Heart left ventricle (tissue), 16 donors: Measurements from ENCODE around the gene SH3PXD2A. TPM values are rescaled to one million over a fixed set of nuclear protein-coding genes. Genes with fewer than 3 reads are reported as not detected.
"Not testable (repeated sequence)": the region's sequence is repeated elsewhere in the genome, so short reads cannot be mapped to it uniquely, and the experiment has no call there.

ENCODE experiments used
- ATAC-seq, 4 donors: fragments of 200-7000 bp; cut with Tn5 transposase; one replicate each; pipeline ENCODE4 v1.9.1; 2020 to 2022; ENCODE audit warnings: moderate library complexity in 4 of 4, mild to moderate bottlenecking in 3 of 4, moderate number of reproducible peaks in 1 of 4
- DNase-seq, 5 donors: peaks; one replicate each; pipeline ENCODE4 v3.0.0-alpha.2; 2020
- H3K27ac ChIP-seq, 12 donors: fragments of 200-600 bp; sonication (generic) in 4 of 12; one replicate each; pipeline versions ENCODE4 v1.5.0 to v1.8.0; 2016 to 2022; ENCODE audit warnings: mild to moderate bottlenecking in 2 of 12
- H3K27me3 ChIP-seq, 9 donors: fragments of 200-600 bp; sonication (generic) in 2 of 9; one replicate each; pipeline versions ENCODE4 v1.5.1 to v1.8.0; 2016 to 2022; ENCODE audit warnings: mild to moderate bottlenecking in 3 of 9
- H3K36me3 ChIP-seq, 9 donors: fragments of 200-600 bp; sonication (generic) in 2 of 9; one replicate each; pipeline versions ENCODE4 v1.5.0 to v1.8.0; 2018 to 2022; ENCODE audit warnings: mild to moderate bottlenecking in 2 of 9
- H3K4me1 ChIP-seq, 12 donors: fragments of 200-600 bp; sonication (generic) in 4 of 12; one replicate each; pipeline versions ENCODE4 v1.5.0 to v1.8.0; 2016 to 2022; ENCODE audit warnings: mild to moderate bottlenecking in 3 of 12
- H3K4me3 ChIP-seq, 12 donors: fragments of 200-600 bp; sonication (generic) in 4 of 12; one replicate each; pipeline versions ENCODE4 v1.5.0 to v1.8.0; 2017 to 2022; ENCODE audit warnings: mild to moderate bottlenecking in 9 of 12, moderate library complexity in 4 of 12
- H3K9me3 ChIP-seq, 12 donors: fragments of 200-600 bp; sonication (generic) in 4 of 12; one replicate each; pipeline versions ENCODE4 v1.5.0 to v1.8.0; 2016 to 2022; ENCODE audit warnings: mild to moderate bottlenecking in 1 of 12
- POLR2A ChIP-seq, 2 donors: fragments of 450-650 bp; IDR thresholded peaks; one replicate each; pipeline ENCODE4 v1.6.1; 2017; ENCODE audit warnings: antibody characterized with exemption in 2 of 2, mild to moderate bottlenecking in 2 of 2, moderate library complexity in 2 of 2
- WGBS, 4 donors: extraction: QIAGEN DNeasy Blood & Tissue Kit in 2 of 4; methylation state at CpG; one replicate each; pipeline versions ENCODE4 v1.1.5 to v1.1.7; 2013 to 2018; 5-methylcytosine and 5-hydroxymethylcytosine counted together
- intact Hi-C, 10 donors: fragments of 100-400 bp; cut with DNase I; formaldehyde crosslinking; loops; one replicate each; pipeline versions ENCODE4 v1.11.1 to v1.14.2; 2022
- polyA plus RNA-seq, 2 donors: library from polyadenylated mRNA; stranded (reverse); fragments of 200-250 nt; gene quantifications; one replicate each; pipeline ENCODE4 v1.2.3, GENCODE V29; 2013
- total RNA-seq, 9 donors: library from RNA; depleted of rRNA in 2 of 9; stranded (reverse); fragments of >200 nt in 2 of 9; fragmentation: NEBNext Ultra II Directional in 3 of 9; extraction: Animal tissue kit (Norgen Biotek cat#: 25700) in 3 of 9; gene quantifications; one replicate each; pipeline versions ENCODE4 v1.1.0 to v1.2.4, GENCODE V29; 2016 to 2023
- TF ChIP-seq, protein P1 (sequence below), 12 donors: fragments of 200-600 bp; sonication (generic) in 4 of 12; IDR thresholded peaks; one replicate each; pipeline versions ENCODE4 v1.5.0 to v1.8.0; 2018 to 2022; ENCODE audit warnings: antibody characterized with exemption in 12 of 12, mild to moderate bottlenecking in 5 of 12
- donor health status: ischemic (EF 13 %, LVEDD 7.1; RV severe dilation, severe dysfunction).
- donor health status: healthy with polysubstance abuse.
- donor health status: DM: no; HTN: yes; CAD: no.
- donor health status: DM: no; HTN: no; CAD: no.
- donor health status: ischemic (EF 25% LVEDD 6.9; RV normal size, moderate dysfunction).
- donor health status: ischemic (EF 25% LVEDD 5.7; RV mildly dilated, moderate dysfunction).
- donor health status: healthy.
- donor health status: DM: yes; HTN: yes; CAD: no.
- donor health status: ischemic (EF 35%, LVEDD 5.7; RV mildly dilated, moderate dysfunction).
- donor health status: nonischemic (EF 11% LVEDD 7.7; RV severe dilation, severe dysfunction).
- donor health status: DM: yes; HTN: yes; CAD: no.
- donor health status: PGD.
- donor health status: ischemic (EF 29% LVEDD 5.4; RV normal size, mild dysfunction).
- donor health status: nonischemic (EF 23%, LVEDD 6.1; RV moderate dilation, normal function).

The SH3PXD2A gene
- total and polyA plus RNA-seq, 11 donors, result 11.8 to 43.4 (median 31.1) TPM

GRCh38 chr10:103637011-103637410 is 218.4 kb downstream of the SH3PXD2A start:
- WGBS, 4 donors, result 71 to 81% (median 77%) methylated on average over 10 of the region's 10 CpGs

DNA sequence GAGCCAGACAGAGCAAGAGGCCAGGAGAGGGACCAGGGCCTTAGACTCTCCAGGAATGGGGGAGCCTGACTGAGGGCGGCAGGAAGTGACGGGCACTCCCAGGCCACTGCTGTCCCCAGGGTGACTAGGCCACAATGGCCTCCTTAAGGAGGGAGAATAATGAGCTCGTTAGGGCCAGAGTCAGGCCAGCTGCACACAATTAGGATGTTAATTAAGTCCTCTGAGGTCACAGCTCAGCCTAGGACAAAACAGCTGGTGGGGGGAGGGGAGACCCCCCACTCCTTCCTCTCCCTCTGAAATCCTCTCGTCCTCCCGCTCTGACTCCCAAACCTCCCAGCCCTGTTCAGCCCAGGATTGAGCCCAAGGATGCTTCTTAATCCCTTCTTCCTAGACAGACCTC is 218.9 kb downstream of the SH3PXD2A start:
- peak overlapping the region in 5 of 12 donors; percentile 72 to 85 (median 82) for H3K27ac ChIP-seq
- H3K4me3 ChIP-seq, result no peak overlapping the region
- 52 to 71% (median 66%) methylated on average over 5 of the region's 5 CpGs for WGBS, 4 donors
- H3K4me1 ChIP-seq, result peaks cover 18 to 71% (median 52%) of the 10 kb centered on the region in 12 donors
- no peak for ATAC-seq
- TF ChIP-seq, protein P1, sequence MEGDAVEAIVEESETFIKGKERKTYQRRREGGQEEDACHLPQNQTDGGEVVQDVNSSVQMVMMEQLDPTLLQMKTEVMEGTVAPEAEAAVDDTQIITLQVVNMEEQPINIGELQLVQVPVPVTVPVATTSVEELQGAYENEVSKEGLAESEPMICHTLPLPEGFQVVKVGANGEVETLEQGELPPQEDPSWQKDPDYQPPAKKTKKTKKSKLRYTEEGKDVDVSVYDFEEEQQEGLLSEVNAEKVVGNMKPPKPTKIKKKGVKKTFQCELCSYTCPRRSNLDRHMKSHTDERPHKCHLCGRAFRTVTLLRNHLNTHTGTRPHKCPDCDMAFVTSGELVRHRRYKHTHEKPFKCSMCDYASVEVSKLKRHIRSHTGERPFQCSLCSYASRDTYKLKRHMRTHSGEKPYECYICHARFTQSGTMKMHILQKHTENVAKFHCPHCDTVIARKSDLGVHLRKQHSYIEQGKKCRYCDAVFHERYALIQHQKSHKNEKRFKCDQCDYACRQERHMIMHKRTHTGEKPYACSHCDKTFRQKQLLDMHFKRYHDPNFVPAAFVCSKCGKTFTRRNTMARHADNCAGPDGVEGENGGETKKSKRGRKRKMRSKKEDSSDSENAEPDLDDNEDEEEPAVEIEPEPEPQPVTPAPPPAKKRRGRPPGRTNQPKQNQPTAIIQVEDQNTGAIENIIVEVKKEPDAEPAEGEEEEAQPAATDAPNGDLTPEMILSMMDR (IDR thresholded peaks at IDR 0.05), result no peak
- TF ChIP-seq POLR2A (IDR thresholded peaks at IDR 0.05), result no peak
- intact Hi-C loops, result loop anchor here in 1 of 10 donors (2.0 kb wide), 1 partner anchor 18 kb away; no protein-coding TSS in a partner anchor
- no peaks in the 10 kb centered on the region for H3K9me3 ChIP-seq
- H3K27me3 ChIP-seq, result no peaks in the 10 kb centered on the region
- no peak for DNase-seq
- H3K36me3 ChIP-seq, result peaks cover 0 to 25% (median 3%) of the 10 kb centered on the region in 9 donors

More at GRCh38 chr10:103637011-103637410, 218.4 kb downstream of the SH3PXD2A start:
- Histone ChIP-seq H3K9me3 (no peaks in the 10 kb centered on the region), H3K4me1 (peaks cover 18 to 73% (median 52%) of the 10 kb centered on the region in 12 donors), H3K27ac (peak overlapping the region in 9 of 12 donors; percentile 72 to 90 (median 81)), H3K36me3 (peaks cover 0 to 20% (median 0%) of the 10 kb centered on the region in 9 donors), H3K27me3 (no peaks in the 10 kb centered on the region), H3K4me3 (no peak overlapping the region)
- ATAC-seq, result no peak
- TF ChIP-seq, protein P1 (IDR thresholded peaks at IDR 0.05), result no peak
- no peak for TF ChIP-seq POLR2A (IDR thresholded peaks at IDR 0.05)
- no peak for DNase-seq
- intact Hi-C loops, result loop anchor here in 1 of 10 donors (2.0 kb wide), 1 partner anchor 18 kb away; no protein-coding TSS in a partner anchor

GRCh38 chr10:103635580-103635979 is 219.8 kb downstream of the SH3PXD2A start:
- Histone ChIP-seq H3K4me1 (peaks cover 18 to 62% (median 46%) of the 10 kb centered on the region in 12 donors), H3K27me3 (no peaks in the 10 kb centered on the region), H3K9me3 (no peaks in the 10 kb centered on the region), H3K27ac (peak overlapping the region in 6 of 12 donors; percentile 37 to 84 (median 62)), H3K4me3 (no peak overlapping the region), H3K36me3 (peaks cover 0 to 27% (median 3%) of the 10 kb centered on the region in 9 donors)
- intact Hi-C loops, result no loop called here
- no peak for DNase-seq
- 44 to 60% (median 49%) methylated on average over 3 to 5 of the region's 5 CpGs for WGBS, 4 donors
- peak; percentile 40 to 47 (median 43) for ATAC-seq
- TF ChIP-seq, protein P1 (IDR thresholded peaks at IDR 0.05), result no peak
- no peak for TF ChIP-seq POLR2A (IDR thresholded peaks at IDR 0.05)

DNA sequence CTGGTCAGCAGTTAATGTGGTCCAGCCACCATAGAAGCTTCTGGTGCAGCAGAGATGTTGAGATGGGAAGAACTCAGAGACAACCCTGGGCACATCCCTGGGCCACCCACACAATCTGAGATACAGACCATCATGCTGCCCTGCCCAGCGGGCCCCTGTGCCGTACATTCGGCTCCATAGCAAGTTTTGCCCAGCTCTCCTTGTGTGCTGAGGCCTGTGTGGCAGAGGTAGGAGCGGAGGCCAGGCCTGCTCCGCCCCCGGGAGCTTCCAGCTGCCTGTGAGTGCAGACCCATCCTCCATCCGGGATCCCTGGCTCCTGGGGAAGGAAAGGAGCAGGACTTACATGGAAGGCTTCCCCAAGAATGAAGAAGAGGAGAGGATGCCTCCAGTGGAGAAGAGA is 221.5 kb downstream of the SH3PXD2A start:
- ATAC-seq (no peak), DNase-seq (no peak)
- Histone ChIP-seq H3K36me3 (peaks cover 0 to 30% (median 3%) of the 10 kb centered on the region in 9 donors), H3K9me3 (no peaks in the 10 kb centered on the region), H3K4me1 (peaks cover 18 to 55% (median 35%) of the 10 kb centered on the region in 12 donors), H3K4me3 (no peak overlapping the region), H3K27ac (no peak overlapping the region), H3K27me3 (no peaks in the 10 kb centered on the region)
- 93 to 100% (median 96%) methylated on average over 7 of the region's 7 CpGs for WGBS, 4 donors
- TF ChIP-seq POLR2A (IDR thresholded peaks at IDR 0.05), result no peak
- TF ChIP-seq, protein P1 (IDR thresholded peaks at IDR 0.05), result no peak
- intact Hi-C loops, result no loop called here

DNA sequence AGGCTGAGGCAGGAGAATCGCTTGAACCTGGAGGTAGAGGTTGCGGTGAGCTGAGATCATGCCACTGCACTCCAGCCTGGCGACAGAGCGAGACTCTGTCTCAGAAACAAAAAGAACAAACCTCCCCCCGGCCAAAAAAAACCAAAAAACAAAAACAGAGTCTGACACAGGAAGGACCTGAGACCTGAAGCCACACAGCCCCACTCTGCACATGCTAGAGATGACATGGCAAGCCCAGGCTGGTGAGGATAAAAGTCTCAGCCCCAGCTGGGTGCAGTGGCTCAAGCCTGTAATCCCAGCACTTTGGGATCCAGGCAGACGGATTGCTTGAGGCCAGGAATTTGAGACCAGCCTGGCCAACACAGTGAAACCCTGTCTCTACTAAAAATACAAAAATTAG is 222.5 kb downstream of the SH3PXD2A start:
- intact Hi-C loops, H3K27me3 ChIP-seq, H3K4me3 ChIP-seq, DNase-seq, ATAC-seq, H3K9me3 ChIP-seq, H3K27ac ChIP-seq: not testable (repeated sequence)
- H3K4me1 ChIP-seq, result peaks cover 13 to 45% (median 28%) of the 10 kb centered on the region in 12 donors
- WGBS, 4 donors, result 93 to 95% (median 95%) methylated on average over 6 of the region's 6 CpGs
- peaks cover 0 to 36% (median 4%) of the 10 kb centered on the region in 9 donors for H3K36me3 ChIP-seq
